HG02678 (cell line): ENCODE results near the gene SLC5A5.

Experiments
- ATAC-seq: cut with Tn5 transposase; IDR thresholded peaks from one replicate; pipeline ENCODE4 v1.9.1; 2021; ENCODE audit warnings: mild to moderate bottlenecking, moderate library complexity; ENCODE audit not compliant: unreplicated experiment

The SLC5A5 gene

DNA sequence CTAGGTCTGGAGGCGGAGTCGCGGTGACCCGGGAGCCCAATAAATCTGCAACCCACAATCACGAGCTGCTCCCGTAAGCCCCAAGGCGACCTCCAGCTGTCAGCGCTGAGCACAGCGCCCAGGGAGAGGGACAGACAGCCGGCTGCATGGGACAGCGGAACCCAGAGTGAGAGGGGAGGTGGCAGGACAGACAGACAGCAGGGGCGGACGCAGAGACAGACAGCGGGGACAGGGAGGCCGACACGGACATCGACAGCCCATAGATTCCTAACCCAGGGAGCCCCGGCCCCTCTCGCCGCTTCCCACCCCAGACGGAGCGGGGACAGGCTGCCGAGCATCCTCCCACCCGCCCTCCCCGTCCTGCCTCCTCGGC lies at the start of gene SLC5A5:
SLC5A5 (plus strand) TSS at position 68 of the 373 bp plus-strand sequence. CDS start 375 bp downstream, outside the sequence.
- no peak for ATAC-seq

DNA sequence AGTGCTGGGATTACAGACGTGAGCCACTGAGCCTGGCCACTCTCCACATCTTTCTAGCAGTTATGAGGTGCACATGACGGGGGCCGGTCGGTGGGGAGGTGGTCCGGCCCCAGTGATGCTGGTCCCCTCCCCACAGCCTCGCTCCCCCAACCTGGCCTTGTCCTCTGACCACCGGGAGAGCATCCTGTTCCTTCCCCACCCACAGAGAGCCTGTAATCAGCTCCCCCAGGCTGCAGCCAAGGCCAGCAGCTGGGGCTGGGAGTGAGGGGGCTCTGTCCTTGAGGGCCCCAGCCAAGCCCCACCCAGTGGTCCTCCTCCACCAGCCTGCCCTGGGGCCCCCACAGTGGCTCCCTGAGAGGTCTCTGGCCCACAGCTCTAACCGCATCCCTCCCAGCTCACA lies 47.4 kb upstream of the SLC5A5 start:
- no peak for ATAC-seq

GRCh38 chr19:17826508-17827056 lies 45.2 kb upstream of the SLC5A5 start:
- ATAC-seq, result no peak

DNA sequence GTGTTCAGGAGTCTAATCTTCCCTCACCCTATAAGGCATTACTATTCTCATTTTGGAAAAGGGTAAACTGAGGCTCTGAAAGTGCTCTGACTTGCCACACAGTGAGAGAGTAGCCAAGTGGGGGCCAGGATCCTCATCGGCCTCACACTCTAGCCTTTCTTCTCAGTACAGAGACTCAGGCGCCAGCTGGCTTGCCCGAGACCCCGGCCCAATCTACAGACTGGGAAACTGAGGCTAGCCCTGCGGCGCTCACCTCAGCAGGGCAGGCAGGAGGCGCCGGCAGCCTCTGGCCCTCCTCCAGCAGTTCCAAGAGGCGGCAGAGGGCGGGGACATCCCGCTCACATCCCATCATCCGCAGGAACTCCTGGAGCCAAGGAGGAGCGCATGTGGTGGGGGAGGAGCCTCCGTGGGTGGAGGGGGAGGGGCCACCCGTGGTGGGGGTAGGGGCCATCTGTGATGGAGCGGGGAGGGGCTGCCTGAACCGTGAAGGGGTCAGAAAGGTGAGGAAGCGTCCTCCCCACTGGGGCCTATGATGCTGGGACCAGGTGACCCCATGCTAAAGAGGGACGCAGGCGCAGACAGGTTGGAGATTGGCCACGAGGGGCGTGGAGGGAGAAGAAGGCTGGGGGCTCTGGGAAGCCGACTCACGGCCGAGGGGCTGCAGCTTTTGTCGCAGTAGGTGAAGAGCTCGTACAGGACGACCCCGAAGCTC lies 41.7 kb upstream of the SLC5A5 start:
- no peak for ATAC-seq

DNA sequence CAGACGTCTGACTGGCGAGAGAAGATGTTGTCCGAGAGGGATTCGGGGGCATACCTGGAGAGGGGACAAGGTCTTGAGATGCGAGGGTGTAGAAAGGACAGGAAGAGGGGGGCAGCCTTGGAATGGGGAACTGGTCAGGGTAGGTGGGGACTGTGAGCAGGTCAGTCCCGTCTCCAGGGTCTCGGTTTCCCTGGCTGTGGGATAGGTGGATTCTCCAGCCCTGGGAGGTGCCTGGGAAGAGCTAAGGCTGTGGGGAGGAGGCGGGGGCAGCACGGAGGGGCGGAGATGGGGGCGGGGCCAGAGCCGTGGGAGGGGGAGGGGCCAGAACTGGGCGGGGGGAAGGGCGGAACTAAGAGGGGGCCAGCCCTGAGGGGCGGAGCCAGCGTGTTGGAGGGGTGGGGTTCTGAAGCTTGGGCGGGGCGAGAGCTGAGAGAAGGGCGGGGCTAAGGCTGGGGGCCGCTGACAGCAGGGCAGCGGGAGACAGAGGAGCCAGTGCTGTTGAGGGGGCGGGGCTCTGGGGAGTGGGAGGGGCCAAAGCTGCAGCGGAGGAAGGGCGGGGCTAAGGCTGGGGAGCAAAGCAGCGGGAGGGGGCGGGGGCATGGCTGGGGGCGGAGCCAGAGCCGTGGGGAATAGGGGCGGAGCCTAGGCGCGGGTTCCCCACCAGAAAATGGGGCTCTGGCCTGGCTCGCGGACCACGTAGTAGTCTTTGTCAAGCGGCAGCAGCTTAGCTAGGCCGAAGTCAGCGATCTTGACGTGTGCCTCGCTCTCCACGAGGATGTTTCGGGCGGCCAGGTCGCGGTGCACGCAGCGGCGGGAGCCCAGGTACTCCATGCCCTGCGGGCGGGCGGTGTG lies 41.0 kb upstream of the SLC5A5 start:
- ATAC-seq, result no peak

DNA sequence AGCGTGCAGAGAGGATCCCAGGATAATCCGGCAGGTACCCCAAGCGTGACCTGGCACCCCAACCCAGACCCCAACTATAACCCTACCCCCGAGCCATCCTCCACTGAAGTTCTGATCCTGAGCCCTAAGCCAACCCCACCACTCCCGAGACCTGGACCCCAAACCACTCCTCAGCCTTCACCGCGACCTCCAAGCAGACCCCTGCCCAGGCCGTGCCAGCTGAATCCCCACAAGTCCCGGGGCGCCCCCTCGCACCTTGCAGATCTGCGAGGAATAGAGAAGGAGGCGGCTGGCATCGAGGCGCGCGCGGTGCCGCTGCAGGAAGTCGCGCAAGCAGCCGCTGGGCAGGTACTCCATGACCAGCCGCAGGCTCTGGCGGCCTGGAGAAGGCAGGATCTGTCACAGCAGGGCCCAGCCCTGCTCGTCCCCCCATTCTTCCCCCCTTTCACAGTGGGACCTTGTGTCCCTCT lies 40.3 kb upstream of the SLC5A5 start:
- no peak for ATAC-seq

DNA sequence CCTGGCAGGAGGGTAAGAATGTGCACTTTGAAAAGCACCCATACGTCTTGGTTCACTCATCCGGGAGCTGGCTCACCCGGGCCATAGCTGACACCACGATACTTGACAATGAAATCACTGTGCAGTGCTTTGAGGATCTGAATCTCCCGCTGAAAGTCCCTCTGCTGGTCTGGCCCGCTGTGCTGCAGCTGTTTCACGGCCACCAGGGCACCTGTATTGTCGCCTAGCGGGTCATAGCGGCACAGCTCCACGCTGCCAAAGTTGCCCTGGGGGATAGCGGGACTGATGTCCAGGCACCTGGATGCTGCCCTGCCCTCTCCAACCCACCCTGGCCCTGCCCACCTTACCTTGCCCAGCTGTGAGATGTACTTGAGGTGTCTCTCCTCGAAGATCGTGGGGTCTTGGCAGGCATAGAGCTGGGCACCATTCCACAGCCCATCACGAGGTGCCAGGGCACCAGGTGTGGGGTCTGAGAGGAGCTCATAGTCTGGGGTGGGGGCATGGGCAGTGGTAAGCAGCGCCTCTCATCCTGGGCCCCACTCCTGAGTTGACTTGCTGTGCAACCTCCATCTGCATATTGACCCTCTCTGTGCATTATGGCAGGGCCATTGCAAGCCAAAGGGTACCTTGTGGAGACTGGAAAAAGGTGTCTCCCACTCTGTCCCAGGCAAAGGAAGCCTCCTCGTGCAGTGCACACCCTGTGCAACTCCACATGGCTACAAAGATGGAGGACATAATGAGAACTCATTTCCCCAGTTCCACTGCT lies 39.1 kb upstream of the SLC5A5 start:
- ATAC-seq, result no peak

GRCh38 chr19:17834350-17835181 lies 37.2 kb upstream of the SLC5A5 start:
- ATAC-seq, result no peak

- no peak for ATAC-seq
Measured at GRCh38 chr19:17835182-17836006, 36.4 kb upstream of the SLC5A5 start.

GRCh38 chr19:17836530-17836929 lies 35.2 kb upstream of the SLC5A5 start:
- ATAC-seq, result no peak

DNA sequence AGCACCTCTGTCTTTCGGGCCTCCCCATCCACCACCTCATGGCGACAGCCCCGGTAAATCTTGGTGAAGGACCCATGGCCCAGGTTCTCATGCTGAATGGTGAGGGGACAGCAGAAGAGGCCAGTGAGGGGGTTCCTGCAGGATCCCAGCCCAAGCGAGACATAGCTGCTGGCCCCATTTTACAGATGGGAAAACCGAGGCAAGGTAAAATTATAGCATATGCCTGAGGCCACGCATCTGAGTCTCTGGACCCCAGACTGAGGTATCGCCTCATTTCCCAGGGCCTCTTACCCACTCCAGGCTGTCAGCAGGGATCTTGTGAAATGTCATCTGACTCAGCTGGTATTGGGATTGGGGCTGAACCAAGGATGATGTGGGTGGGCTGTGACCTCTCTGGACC lies 33.8 kb upstream of the SLC5A5 start:
- no peak for ATAC-seq

- ATAC-seq, result no peak
Measured at GRCh38 chr19:17840019-17840418, 31.7 kb upstream of the SLC5A5 start.

DNA sequence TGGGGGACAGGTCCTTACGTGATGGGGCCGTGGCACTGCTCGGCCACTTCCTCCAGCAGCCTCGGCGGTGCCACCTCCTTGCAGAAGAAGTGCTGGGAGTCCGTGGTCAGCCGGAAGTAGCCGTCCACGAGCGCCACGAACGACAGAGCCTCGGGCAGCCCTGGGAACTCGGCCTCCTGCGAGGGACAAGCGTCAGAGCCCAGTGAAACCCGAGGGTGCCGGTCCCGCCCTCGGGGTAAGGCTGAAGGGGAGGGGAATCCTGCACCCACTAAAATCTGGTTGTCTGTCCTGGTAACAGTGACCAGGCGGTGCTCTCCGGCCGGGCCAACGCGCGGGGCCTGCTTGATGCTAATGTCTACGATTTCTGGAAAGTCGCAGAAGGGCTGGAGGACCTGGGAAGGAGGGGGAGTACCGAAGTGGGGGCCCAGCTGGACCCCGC lies 30.4 kb upstream of the SLC5A5 start:
- ATAC-seq, result no peak

DNA sequence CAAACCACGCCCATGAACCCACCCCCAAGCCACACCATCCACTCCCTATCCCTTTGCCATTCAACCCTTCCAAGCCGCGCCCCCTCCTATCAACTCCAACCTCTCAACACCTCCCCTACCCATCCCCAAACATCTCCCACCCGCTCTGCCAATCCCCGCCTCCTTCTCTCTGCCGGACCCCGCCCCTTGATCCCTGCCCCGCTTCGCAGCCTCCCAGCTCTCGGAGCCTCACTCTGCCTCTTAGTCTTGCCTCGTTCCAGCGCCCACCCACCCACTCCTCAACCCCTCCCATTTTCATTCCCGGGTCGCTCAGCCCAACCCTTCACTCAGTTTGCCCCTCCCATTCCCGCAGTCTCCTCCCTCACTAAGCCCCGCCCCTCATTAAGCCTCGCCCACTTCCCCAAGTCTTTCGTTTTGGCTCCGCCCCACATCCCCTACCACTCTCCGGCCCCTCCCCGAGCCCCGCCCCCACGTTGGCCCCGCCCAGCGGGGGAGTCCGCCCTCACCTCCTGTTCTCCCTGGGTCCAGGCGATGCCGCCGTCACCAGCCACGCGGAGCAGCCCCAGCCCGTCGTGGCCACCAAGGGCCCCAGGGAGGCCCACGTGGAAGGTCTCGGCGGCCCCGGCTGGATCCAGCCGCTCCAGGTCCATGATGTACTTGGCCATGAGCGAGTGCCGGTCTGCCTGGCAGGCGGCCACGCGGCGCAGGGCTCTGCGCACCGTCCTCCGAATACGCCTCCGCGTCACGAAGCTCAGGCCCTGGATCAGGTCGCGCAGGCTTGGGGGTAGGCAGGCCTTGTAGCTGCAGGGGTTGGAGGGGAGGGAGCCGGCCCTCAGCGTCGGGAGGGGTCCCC lies 29.7 kb upstream of the SLC5A5 start:
- ATAC-seq, result no peak

GRCh38 chr19:17842663-17843291 lies 29.0 kb upstream of the SLC5A5 start:
- no peak for ATAC-seq

GRCh38 chr19:17843292-17843827 lies 28.4 kb upstream of the SLC5A5 start:
- ATAC-seq, result no peak

DNA sequence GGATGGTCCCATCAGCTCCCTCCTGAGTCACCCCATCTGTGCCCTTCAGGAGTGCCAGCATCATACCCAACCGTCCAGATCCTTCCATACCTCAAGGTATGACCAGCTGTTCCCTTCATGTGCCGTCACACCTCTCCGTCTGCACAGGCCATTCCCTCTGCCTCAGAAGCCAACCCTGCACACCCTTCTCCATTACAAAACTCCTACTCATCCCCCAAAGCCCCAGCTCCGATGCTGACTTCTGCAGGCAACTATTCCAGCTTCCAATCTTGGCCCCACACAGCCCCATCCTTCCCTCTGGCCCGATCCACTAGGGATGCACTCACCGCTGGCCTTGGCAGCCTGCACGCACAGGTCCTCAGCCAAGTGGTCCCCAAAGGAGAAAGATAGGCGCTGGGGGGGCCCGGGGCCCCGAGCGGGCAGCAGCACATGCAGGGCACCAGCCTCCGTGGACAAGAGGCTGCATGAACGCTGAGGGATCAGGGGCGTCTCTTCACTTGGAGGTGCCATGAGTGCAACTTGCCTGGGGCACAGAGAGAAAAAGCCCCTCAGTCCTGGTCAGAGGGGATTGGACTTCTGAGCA lies 27.7 kb upstream of the SLC5A5 start:
- no peak for ATAC-seq
